GM18526 (cell line): ENCODE measurements around the gene KRTAP5-4.

ENCODE experiments used
- POLR2A ChIP-seq: IDR thresholded peaks from 3 replicates; pipeline ENCODE4 v1.6.1; 2011; ENCODE audit not compliant: insufficient read length; ENCODE audit errors: extremely low read depth

The KRTAP5-4 gene

GRCh38 chr11:1622086-1622485, at the start of gene KRTAP5-4:
Gene KRTAP5-4 (minus strand): TSS chr11:1622138. CDS start chr11:1622093, 45 bp downstream.
- no peak for TF ChIP-seq POLR2A

GRCh38 chr11:1671658-1672057, 49.7 kb upstream of the KRTAP5-4 start:
- no peak for TF ChIP-seq POLR2A

GRCh38 chr11:1670905-1671371, 49.0 kb upstream of the KRTAP5-4 start:
- TF ChIP-seq POLR2A = no peak

GRCh38 chr11:1669546-1670218, 47.7 kb upstream of the KRTAP5-4 start:
- no peak for TF ChIP-seq POLR2A

- TF ChIP-seq POLR2A = no peak
Observed at GRCh38 chr11:1668911-1669473, 47.1 kb upstream of the KRTAP5-4 start.

GRCh38 chr11:1667906-1668305, 46.0 kb upstream of the KRTAP5-4 start:
- no peak for TF ChIP-seq POLR2A

DNA sequence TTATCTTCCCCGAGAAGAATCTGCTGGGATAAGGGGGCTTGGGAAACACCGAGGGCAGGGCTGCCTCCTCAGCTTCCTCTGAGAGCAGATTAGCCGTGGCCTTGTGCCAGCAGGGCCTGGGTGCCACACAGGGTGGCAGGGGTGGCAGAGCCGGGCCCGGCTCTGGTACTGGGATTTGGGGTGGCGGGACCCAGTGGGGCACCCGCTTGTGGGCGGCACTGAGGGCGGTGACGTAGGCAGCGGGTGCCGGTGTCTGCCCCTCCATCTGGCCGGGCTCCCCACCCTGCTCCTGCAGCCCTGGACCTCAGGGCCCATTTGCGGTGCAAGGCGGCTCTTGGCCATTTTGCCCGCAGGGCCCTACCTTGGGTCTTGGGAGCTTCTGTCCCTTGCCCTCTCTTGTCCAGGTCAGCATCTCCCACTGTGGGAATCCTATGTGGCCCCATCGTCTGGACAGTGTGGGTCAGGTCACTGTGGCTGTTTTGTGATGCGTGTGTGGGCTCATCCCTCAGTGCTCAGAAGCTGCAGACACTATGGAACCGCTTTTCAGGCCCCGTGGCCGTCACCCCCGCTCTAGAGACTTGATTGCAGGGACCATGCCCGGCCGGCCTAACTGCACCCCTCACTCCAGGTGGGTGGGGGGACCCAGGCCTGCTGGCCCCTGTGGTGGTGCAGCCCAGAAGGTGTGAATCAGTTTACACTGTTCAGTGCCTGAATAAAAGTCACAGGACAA, 45.3 kb upstream of the KRTAP5-4 start:
- no peak for TF ChIP-seq POLR2A

DNA sequence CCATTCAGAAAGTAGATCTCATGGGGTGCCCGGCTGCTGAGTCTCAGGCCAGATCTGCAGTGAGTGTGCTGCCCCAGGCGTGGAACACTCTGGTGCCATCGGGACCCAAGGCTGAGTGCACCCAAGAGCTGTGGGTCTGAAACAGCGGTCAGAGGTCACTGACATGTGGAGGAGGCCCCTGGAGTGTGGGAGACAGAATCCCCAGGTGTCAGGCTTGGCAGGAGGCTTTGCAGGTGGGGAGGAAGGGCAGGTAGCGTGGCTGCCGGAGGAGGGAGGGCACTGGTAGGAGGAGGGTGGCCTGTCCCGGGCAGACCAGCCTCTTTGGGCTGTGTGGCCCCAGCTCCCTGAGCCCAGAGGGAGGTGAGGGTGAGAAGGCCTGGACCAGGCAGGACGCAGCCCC, 43.4 kb upstream of the KRTAP5-4 start:
- no peak for TF ChIP-seq POLR2A

DNA sequence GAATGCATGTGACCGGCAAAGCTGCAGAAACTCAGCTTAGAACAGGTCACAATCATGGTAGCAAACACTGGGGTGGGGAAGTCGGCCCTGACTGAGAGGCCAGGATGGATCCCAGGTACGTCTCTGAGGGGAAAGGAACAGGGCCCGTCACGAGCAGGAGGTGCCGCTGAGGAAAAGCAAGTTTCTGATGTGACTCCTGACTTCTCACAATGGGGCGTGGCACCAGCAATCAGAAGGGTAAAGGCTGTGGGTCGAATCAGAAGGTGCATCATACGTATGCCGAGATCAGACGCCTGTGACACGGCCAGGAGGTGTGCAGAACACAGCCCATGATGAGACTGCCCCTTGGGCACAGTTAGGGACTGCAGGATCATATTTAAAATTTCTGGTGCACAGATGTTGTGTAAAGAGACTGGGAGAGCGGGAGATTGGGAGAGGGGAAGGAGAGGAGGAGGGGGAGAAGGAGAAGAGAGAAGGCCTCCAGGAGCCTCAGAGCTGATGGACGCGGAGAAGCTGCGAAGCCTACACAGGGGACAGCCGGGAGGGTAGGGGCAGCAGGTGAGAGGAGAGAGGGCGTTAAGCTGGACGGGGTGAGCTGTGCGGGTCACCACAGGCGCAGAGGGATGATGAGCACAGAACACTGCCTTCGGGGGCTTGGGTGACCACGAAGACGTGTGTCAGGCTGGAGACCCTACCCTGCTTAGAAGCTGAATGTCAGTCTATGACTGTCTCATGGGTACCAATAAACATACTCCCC, 38.4 kb upstream of the KRTAP5-4 start:
- TF ChIP-seq POLR2A = no peak

DNA sequence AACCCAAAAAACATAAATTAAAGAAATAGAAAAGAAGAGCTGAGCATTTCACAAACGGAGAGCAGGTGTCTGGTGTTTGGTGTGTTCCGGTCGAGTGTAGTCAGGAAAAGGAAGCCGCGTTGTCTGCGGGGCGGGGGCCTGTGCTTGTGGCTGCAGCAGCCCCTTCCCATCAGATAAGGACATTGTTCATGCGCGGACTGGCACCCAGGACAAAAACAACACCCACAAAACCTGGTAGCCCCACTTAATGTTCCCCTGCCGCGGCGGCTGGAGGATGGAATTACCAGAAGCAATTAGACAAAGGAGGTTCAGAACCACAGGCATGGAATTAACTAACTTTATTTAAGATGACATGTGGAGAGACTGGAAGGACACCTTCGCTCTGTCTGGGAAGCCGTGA, 37.6 kb upstream of the KRTAP5-4 start:
- TF ChIP-seq POLR2A = no peak

GRCh38 chr11:1656670-1657069, 34.7 kb upstream of the KRTAP5-4 start:
- TF ChIP-seq POLR2A = no peak

GRCh38 chr11:1656061-1656441, 34.1 kb upstream of the KRTAP5-4 start:
- no peak for TF ChIP-seq POLR2A

GRCh38 chr11:1655168-1656060, 33.5 kb upstream of the KRTAP5-4 start:
- TF ChIP-seq POLR2A = no peak

GRCh38 chr11:1654388-1655167, 32.6 kb upstream of the KRTAP5-4 start:
- TF ChIP-seq POLR2A = no peak
